GM18499 (cell line): ENCODE measurements around the gene DDX52.
"Not testable (repeated sequence)": the region's sequence is repeated elsewhere in the genome, so short reads cannot be mapped to it uniquely, and the experiment has no call there.

Experiments used
- ATAC-seq: cut with Tn5 transposase; IDR thresholded peaks from one replicate; pipeline ENCODE4 v1.9.1; 2021; ENCODE audit warnings: moderate number of reproducible peaks; ENCODE audit not compliant: insufficient read depth, unreplicated experiment

Gene DDX52, protein sequence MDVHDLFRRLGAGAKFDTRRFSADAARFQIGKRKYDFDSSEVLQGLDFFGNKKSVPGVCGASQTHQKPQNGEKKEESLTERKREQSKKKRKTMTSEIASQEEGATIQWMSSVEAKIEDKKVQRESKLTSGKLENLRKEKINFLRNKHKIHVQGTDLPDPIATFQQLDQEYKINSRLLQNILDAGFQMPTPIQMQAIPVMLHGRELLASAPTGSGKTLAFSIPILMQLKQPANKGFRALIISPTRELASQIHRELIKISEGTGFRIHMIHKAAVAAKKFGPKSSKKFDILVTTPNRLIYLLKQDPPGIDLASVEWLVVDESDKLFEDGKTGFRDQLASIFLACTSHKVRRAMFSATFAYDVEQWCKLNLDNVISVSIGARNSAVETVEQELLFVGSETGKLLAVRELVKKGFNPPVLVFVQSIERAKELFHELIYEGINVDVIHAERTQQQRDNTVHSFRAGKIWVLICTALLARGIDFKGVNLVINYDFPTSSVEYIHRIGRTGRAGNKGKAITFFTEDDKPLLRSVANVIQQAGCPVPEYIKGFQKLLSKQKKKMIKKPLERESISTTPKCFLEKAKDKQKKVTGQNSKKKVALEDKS

DNA sequence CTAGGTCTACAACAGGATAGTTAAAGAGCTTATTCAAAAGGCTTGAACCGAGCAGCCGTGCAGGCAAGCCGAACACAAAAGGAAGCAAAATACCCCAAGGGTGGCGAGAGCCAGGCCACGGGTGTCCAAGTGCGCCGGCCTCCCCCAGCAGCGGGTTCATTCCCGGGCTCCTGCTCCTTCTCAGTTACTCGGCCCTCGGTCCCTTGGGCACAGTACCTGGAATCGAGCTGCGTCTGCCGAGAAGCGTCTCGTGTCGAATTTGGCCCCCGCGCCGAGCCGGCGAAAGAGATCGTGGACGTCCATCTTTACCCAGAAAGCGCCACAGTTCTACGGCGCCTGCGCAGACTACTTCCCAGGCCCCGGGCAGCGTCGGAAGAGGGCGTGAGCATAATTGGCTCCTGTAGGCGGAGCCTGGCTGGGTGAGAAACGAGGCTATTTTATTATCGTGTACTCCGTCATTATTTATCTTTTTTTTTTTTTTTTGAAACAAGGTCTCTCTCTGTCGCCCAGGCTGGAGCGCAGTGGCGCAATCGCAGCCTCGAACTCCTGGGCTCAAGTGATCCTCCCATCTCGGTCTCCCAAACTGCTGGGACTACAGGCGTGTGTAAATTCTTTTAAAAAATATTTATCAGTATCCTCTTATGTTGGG, at the start of gene DDX52:
Gene DDX52, minus strand, starts transcription at position 329 of the 649 bp plus-strand sequence. Its CDS starts 26 bp downstream, at position 303.
- ATAC-seq = no peak

DNA sequence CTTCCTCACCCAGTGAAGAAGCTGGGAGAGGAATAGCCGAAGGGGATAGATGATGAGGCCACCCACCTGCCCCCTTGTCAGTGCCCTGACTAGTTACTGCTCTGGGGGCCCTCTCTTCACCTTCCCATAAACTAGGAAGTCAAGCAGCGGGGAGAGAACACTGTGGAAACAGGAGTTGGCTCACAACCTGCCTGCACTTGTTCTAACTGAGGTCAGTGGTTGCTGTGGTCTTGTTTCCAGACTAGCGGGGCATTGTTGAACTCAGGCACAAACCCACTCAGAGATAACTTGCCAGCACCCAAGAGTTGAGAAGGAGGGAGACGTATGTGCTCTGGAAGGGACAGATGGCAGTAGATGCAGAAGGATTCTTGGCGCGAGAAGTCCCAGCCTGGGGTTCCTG, 48.6 kb upstream of the DDX52 start:
- no peak for ATAC-seq

DNA sequence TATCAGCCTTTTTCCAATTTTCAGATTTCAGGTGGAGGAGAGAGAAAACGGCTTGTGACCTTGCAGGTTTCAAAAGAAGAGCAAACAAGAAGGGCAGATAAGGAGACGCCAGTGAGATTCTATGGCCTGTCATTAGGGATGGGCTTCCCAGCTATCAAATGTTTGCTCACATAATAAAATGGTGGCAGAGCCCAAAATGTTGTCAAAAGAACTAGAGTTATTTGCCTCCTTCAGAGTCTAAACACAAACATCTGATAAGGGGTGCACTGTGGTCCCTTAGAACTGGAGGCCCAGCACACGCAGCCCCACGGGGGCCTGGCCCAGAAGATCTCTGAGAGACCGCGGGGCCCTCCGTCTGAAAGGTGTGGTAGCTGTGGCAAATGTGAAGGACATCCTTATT, 46.1 kb upstream of the DDX52 start:
- ATAC-seq = no peak

DNA sequence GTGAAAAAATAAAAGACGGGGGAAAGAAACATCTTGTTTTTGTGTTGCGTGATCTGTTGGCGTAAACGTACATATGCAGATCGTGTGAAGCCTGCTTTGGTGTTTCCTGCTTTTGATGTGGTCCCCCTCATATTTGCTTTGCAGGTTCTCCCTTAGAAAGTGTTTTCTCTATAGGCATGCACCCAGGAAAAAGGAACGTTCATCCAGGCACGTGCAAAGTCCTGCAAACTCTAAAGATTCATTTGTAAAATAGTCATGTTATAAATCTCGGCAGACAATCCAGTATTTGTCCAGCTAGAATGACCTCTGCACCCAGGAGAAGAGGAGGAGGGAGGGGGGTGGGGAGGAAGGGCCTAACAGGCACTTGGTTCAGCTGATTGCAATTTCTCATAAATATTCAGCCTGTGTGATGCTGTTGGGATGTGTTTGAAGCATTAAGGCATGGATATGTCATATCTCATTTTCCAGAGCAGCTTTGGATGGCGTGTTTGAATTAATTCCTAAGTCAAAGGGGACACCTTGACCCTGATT, 40.3 kb upstream of the DDX52 start:
- no peak for ATAC-seq

DNA sequence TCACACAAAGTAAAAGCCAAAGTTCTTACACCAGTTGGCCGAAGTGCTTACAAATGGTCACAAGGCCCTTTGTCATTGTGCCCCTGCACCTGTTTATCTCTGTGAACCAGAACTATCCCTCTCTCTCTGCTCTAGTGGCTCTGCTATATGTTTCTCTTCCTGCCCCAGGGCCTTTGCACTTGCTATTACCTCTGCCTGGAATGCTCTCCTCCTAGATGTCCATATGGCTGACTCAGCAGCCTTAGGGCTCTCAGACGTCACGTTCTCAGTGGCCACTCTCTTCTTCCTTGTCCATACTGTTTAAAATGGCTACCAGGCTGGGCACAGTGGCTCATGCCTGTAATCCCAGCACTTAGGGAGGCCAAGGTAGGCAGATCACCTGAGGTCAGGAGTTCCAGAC, 38.8 kb upstream of the DDX52 start:
- no peak for ATAC-seq

DNA sequence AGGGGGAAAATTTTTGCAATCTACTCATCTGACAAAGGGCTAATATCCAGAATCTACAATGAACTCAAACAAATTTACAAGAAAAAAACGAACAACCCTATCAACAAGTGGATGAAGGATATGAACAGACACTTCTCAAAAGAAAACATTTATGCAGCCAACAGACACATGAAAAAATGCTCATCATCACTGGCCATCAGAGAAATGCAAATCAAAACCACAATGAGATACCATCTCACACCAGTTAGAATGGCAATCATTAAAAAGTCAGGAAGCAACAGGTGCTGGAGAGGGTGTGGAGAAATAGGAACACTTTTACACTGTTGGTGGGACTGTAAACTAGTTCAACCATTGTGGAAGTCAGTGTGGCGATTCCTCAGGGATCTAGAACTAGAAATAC, 36.7 kb upstream of the DDX52 start:
- not testable (repeated sequence) for ATAC-seq

DNA sequence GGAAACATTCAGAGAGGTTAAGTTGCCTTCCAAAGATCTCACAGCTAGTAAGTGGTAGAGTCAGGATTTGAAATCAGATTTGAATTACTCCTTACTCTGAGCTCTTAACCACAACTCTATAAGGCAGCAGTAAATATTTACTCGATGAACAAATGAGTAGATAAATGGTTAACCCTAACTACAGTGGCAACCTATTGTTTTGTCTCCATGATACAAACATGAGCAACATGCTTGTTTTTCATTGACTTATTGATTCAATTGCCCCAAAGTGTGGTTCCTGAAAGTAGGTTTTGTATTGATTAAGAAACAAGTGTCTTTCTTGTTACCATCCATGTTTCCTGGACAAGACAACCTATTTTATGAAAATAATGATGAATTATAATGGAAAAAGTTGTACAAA, 34.8 kb upstream of the DDX52 start:
- ATAC-seq = no peak

DNA sequence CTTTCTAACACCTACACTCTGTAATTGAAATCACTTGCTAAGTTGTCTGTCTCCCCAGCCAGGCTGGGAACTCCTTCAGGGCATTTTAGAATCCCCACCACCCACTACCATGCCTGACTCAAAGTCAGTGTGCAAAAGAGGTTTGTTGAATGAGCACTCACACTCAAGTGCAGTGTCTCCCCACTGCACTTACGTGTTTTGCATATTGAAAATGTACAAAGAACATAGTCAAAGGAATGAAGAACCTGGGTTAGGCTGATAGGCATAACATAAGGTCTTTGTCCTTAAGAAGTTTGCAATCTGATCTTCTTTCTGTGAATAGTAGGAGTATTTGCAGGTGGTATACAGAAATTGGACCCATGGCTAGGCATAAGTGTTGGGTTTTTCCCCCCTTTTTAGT, 33.8 kb upstream of the DDX52 start:
- no peak for ATAC-seq

DNA sequence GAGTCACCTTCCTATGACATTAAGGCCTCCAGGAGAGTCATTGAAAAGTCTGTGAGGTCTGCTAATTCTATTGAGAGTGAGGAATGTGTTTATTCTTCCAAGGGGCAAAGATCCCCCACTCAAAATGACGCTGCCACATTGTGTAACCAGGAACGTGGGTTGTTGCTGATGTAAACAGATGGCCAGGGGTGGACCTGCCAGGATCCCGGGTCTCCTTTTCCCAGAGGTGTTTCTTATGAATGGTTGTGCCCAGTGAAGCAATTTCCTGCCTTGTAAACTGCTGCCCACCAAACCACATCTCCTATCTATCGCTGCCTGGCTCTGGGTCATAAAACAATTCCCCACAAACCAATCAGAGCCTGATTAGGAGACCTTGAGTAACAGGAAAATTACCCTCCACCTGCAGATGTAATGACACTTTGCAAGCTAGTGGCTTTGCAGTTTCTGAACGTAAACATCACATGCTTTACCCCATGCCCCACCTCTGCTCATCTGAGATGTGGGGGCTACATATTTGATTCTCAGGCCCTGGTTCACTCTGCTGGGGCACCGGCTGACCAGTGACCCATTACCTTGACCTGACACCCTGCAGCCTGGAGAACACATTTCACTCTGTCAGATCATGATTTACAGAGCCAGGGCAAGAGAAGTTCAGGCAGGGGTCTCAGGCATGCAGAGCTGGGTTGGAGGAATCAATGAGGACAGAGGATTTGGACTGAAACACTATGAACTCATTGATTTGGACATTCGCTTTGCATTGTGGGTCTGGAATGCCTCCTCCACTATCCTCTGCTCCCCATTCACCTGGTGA, 33.1 kb upstream of the DDX52 start:
- no peak for ATAC-seq

DNA sequence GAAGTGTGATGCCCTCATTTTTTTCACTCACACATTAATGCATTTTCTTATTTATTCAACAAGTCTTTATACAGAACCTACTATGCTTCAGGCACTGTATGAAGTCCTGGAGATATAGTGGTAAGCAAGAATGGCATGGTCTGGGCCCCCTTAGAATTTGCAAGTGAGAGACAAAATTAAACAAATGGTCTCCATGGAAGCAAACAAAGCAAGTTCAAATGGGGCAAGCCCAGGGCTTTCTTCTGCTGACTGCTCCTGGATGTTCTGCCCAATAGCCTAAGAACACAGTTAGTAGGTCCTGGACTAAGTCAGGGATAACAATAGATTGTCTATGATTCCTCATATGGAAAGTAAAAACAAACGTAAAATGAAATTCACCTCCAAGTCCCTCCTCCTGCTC, 31.3 kb upstream of the DDX52 start:
- no peak for ATAC-seq

DNA sequence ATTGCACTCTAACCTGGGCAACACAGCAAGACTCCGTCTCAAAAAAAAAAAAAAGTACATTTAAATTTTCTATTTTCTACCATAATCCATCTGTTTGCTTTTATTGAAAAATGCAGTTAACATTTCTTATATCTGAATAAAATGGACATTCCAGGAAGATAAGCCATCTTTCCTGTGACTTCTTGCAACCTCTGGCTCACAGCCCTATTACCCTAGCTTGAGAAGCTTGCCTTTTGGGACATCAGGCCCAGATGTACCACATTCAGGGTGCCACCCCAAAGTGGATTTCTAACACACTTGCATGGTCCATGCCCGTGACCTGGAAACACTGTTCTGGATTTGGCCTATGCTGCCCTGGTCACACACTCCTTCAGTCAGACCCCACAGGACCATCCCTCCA, 30.1 kb upstream of the DDX52 start:
- ATAC-seq = no peak

DNA sequence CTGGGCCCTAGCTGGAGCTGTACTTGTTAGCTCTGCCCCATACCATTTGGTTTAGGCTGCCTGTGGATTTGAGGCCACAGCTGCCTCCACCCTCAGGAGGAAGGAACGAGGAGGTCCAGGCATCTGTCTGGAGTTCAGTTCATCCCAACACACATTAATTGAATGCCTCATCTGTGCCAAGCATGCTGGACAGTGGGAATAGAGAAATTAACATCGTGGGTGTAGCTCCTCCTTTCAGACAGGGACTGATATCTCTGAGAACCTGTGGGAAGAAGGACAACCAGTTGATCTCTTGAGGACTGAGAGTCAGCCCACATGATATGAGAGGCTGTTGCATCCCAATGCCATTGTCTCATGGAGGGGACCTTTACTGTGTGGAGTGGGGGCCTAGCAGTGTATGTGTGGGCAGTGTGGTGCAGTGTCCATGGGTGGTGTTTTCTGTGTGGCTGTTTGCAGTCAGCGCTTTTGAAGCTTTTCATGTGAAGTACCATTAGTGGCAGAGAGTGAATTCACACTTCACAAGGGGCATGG, 29.4 kb upstream of the DDX52 start:
- no peak for ATAC-seq

DNA sequence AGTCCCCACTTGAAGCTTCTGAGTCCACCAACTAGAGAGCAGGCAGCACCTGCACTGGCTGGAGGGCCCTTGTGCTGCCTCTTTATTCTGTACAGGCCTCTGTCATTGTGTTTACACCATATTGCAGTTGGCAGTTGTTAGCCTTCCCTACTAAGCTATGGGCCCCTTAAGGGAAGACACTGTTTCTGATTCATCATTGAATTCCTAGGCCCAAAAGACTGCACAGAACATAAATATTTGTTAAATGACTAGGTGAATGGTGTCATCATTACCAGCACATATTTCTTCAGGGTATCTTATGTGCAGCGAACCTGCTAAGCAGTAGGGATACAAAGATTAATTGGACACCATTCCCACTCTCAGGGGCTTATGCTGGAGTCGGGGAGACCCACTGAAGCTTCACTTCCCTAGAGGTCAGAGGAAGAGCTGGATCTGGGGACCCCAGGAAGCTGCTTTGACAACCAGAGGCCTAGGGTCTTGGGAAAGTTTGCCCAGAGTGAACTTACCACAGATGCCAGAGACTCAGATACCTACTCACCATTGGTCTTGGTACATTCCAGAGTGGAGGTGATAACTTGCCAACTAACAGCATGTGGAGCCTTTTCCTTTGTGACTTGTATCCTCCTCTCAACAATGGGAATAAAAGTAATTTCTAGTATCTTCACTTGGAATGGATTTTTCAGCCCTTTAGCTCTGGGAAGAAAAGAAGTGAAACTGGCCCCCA, 28.7 kb upstream of the DDX52 start:
- ATAC-seq = no peak

DNA sequence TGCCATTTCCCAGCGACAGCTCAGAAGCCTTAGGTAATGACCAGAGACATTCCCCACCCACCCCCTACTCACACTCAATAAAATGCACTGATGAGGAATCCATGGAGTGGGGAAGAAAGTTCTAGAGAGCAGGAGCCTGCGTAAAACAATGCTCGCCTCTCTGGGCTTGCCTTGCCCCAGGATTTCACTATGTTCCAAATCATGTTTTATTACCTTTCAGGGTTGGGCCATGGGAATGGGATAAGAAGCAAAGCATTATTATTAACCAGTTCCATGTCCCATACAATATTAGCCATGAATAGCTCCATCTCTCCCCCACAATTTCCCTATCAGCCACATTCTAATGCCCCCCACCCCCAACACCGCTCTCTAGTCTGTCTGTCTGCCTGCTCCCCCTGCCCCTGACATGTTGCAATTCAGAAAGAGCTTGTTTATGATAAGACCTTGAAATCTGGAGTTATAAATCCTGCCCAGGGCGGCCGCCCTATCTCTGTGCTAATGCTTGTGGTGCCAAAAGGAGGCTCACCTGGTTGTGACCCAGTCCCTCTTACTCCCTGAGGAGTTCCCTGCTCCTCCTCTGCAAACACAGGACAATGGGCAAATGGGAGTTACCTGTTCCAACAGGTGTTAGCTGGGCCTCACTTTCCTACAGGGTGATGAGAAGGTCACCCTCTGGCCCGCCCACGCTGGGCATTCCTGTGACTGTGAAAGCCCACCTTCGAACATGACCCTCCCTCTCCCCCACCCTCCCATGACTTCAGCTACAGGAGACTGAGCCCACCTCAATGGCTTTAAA, 28.0 kb upstream of the DDX52 start:
- ATAC-seq = no peak

DNA sequence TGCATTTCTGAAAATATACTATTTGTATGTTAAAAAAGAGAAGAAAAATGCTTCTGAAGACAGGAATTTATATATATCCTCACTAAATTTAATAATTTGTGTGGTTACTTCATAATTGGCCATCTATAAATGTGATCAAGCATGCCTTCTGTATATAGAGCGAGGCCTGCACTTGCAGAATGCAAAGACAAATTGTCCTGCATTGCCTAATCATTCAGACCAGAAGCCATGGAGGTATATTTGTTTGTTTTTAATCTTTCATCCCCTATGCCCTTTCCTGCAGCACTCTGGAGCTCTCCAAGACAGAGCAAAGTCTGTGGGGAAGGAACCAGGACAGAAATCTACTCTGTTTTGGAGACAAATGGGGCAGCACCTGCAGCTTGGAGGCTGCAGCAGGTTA, 23.8 kb upstream of the DDX52 start:
- no peak for ATAC-seq

DNA sequence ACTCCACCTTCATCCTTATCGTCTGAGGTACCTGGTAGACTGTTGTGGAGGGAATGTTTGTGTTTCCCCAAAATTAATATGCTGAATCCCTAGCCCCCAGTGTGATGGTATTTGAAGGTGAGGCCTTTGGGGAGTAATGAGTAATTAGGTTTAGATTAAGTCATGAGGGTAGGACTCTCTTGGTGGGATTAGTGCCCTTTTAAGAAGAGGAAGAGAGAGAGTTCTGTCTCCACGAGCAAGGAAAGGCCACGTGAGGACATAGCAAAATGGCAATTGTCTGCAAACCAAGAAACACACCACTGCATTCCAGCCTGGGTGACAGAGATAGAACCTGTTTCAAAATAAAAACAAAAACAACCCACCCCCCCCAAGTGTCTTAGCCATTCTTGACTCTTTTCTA, 21.0 kb upstream of the DDX52 start:
- no peak for ATAC-seq

DNA sequence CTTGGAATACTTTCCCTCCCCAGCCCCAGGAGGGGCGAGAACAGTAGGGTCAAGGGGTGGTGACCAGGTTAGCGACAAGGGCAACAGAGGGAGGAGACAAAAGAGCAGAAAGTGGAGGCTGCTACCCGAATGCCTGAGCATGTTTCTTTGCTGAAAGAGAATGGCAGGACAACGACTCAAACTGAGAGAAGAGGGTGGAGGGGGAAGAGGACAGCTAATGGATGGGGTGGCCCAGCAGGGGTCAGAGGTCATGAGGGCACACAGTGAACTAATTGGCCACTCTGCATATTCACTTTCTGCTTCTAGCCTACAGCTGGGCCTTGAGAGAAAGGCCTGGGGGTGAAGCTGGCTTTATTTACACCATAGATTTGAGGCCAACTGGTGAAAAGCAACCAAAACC, 19.1 kb upstream of the DDX52 start:
- no peak for ATAC-seq

DNA sequence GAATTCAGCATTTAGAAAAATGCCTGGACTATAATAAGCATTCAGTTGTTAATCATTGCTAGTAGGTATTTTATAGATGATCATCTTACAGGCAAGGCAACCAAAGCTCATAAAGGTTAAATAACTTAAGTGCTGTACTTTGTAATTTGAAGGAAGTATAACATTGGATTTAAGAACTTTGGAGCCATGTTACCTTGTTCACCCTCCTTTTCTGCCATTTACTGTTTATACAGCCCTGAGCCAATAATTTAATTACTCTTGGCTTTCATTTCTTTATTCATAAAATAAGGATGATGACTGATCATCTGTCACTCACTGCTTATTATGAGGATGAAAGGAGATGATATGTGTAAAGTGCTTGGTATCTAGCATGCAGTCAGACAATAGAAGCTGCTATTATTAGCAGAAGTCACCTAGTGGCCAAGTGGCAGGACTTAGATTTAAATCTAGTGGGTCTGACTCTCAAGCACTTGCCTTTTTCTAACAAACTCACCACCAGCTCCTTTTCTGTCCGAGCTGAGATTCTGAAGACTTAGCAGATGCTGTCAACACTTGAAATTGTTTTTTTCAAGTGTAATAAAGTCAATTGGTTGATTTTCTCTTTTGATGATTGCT, 18.3 kb upstream of the DDX52 start:
- no peak for ATAC-seq
